ENCODE measurements around the gene MRPL2.
A peak's percentile ranks its signal among the peaks of the same experiment; 100 is the strongest.

Gene MRPL2

DNA sequence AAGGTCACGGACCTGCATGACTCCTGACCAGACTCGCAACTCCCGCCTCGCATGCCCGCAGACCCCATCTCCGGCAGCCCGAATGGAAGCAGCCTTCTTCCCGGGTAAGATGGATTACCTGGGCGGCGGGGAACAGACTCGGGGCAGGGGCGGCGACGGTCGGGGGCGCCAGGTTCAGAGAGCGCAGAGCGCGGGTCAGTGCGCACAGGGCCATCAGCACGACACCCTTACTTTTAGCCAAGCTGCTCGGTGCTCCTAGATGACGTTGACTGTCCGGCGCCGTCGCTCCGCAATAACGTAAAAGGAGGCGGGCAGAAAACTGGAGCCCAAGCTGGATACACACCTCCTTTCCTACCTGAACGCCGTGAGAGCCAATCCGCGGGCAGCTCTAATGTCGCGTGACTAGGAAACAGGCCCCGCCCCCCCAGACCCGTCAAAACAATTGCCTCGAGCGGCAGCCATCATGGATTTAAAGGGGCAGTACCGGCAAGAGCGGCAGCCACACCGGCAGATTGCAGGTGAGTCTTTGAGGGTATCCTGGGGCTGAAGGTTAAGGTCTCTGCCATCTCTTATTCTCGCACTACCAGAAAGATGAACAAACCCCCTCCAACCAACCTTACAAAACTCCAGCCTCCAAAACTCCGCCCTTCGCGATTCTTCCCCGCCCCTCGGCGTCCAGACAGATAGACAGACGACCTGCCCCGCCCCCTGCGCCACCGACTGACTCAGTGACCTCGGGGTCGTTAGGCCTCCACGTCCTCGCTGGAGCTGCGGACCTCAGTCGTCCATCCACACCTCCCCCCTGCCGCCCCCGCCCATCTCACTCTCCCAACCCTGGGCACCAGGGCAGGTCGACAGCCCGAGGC lies at the start of gene MRPL2, which contains the start of gene KLC4:
Gene MRPL2 (minus strand): TSS at position 267 of the 866 bp plus-strand sequence. CDS start 53 bp downstream, at position 214.
Gene KLC4 (plus strand): TSS at position 464 of the 866 bp plus-strand sequence. CDS start 1,705 bp downstream, outside the sequence.
- DNase-seq (ENCODE audit: extremely low read depth in 1 of 2, low read depth in 1 of 2), result peak; percentile 93 to 95

DNA sequence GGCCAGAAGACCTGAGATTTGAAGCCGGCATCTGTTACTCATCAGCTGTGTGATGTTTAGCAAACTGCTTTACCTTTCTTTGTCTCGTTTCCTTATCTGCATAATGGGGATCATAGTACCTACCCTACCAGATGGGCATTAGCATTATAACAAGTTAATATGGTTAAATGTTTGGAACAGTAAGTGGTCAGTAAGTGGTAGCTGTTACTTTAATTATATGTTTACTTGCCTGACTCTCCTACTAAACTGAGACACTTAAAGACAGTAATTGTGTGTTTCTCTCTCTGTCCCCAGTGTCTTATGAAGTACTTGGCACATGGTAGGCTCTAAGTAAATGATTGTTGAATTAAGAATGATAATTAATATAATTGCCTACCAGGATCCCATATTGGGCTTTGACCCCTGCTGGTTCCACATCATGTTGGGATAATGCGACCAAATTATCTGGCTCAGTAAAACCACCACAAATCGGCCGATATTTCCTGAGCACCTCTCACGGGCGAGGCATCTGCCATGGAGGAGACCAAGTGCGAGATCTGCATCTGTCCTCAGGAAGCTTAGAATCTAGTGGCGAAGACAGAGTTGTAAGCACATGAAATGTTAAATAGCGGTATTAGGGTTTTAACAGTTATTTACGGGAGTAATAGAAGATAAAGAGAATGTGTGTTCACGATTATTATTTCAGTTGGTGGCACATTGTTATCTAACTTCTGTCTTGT lies 48.3 kb upstream of the MRPL2 start:
- no peak for DNase-seq (ENCODE audit: extremely low read depth in 1 of 2, low read depth in 1 of 2)

DNA sequence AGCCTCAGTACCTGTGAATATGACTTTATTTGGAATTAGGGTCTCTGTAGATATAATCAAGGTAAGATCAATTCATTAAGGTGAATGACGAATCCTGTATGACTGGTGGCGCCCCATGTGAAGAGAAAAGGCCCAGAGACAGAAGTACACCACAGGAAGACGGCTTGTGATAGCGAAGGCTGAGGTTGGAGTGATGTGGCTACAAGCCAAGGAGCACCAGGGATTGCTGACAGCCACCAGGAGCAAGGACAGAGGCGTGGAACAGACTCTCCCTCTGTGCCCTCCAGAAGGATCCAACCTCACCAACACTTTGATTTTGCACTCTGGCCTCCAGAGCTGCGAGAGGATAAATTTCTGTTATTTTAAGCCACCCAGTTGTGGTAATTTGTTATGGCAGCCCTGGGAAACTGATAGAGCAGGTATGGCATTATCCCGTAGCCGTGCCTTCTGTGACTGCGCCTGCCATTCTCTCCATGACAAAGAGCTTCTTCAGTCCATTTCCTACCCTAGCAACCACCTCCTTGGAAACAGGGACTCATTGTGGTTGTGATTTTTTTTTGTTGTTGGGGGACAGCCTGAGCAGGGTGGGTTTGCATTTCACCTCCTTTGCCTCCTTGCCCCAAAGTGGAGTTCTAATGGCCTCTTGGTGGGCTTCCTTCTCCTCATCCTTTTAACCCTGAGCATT lies 46.4 kb upstream of the MRPL2 start:
- no peak for DNase-seq (ENCODE audit: extremely low read depth in 1 of 2, low read depth in 1 of 2)

DNA sequence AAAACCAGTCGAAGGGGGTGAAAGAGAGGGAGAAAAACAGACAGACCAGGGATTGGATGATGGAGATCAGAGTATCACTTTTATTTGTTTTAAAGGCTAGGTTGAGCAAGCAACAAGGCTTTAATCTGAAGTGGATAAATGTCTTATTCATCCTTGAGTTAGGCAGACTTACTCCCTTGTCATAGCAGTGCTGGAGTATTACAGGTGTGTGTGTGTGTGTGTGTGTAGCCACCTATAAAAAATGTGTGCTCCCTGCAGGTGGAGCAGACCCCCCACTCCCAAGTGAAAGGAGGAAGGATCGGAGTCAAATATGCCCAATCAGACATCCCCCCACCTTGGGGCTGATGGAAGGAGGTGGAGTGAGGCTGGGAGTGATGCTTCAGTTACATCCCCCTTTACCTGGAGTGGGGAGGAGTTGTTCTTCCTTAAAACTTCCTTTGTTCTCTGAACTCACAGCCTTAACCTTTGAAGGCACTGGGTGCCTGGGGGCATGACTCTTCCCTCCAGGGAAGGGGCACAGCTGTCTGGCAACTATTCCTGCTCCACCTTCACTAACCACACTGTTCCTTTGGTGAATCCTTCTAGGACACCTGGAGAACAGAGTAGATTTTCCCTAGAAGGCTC lies 44.1 kb upstream of the MRPL2 start:
- no peak for DNase-seq (ENCODE audit: extremely low read depth in 1 of 2, low read depth in 1 of 2)

DNA sequence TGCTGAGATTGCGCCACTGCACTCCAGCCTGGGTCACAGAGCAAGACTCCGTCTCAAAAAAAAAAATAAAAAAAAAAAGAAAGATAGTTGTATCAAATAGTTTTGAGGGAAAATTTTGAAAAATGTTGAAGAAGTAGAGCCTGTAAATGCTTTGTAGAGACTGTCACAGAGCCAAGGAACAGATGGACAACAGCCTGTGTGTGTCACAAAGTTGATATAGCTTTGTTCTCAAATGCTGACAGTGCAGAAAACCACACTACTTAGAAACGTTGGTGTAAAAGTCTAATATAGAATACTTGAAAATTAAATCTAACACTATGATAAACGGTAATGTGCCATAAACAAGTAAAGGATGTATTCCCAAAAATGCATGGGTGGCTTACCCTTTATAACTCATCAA lies 42.3 kb upstream of the MRPL2 start:
- DNase-seq (ENCODE audit: extremely low read depth in 1 of 2, low read depth in 1 of 2), result no peak

DNA sequence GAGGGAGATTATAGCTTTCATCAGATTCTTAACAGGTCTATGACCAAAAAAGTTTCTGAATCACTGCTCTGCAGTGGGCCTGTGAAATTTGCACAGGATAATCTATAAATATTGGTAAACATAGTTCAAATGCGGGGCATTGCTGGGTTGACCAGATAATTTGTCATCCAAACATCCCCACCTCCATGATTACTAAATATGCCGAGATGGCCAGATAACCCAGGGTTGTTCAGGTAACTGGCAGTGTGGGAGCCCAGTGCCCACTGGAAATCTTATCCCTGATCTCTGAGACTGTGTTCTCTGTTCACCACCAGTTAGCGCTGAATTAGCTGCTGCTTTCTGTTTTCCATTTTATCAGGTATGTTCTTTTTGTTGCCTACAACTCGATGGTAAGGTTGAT lies 38.3 kb upstream of the MRPL2 start:
- DNase-seq (ENCODE audit: extremely low read depth in 1 of 2, low read depth in 1 of 2), result no peak

DNA sequence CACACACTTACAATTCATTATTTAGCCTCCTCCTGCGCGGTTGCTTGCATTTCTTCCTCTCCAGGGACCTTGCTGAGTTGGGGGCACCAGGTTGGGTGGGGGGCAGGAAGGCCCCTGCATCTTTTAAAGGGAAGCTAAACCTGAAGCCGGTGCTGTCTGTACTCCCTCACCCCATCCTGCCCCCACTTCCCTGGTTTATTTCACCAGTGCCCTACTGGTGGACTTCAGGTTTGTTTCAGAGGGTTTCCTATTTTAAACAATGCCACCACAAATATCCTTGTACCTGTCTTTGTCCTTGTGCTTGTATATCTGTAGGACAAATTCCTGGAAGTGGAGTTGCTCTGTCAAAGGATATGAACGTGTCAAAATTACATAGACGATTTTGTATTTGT lies 37.9 kb upstream of the MRPL2 start:
- no peak for DNase-seq (ENCODE audit: extremely low read depth in 1 of 2, low read depth in 1 of 2)

DNA sequence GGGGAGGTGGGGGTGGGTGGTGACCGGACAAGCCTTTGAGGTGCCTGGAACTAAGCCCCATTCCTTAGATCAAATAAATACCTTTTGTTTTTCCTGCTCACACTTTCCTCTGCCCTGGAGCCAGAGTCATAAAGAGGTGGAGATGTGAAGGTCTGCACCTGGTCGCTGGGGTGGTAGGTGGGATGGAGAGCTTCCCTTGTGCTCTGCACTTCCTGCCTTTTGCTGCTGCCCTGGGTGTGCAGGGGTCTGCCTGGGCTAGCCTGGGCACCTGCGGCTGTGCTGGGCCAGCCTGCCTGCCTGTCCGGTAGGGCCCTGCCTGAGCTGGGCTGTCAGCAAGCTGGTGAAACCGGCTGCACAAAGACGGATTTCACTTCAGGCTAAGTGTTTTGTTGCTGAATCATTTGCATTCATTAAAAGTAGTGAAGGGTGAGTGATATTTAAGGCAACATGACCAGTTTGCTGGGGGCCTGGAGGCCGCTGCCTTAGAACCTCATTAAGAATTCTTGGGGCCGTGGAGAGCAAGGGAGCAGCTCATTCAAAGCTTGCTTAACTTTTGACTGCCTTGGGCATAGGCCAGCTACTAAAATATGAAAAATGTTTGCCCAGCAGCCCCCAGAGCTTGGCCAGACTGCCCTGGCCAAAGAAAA lies 37.3 kb upstream of the MRPL2 start:
- DNase-seq (ENCODE audit: extremely low read depth in 1 of 2, low read depth in 1 of 2), result no peak

DNA sequence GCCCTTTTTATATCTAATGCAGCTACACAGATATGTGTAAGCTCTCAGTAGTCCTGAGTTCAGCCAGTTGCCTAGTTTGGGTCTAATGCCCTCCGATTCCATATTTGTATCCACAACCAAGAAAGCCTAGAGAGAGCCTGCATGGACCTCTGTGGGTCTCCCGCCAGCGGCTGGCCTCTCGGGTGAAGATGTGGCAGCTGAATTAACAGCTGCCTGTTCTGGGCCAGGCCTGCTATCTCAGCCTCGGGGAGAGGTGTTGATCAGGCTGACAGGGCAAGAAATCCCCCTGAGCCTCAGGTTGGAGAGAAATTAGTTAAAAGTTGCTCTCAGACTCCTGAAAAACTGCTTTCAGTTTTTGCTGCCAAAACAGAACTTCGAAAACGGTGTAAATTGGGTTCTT lies 36.7 kb upstream of the MRPL2 start:
- DNase-seq (ENCODE audit: extremely low read depth in 1 of 2, low read depth in 1 of 2), result no peak

DNA sequence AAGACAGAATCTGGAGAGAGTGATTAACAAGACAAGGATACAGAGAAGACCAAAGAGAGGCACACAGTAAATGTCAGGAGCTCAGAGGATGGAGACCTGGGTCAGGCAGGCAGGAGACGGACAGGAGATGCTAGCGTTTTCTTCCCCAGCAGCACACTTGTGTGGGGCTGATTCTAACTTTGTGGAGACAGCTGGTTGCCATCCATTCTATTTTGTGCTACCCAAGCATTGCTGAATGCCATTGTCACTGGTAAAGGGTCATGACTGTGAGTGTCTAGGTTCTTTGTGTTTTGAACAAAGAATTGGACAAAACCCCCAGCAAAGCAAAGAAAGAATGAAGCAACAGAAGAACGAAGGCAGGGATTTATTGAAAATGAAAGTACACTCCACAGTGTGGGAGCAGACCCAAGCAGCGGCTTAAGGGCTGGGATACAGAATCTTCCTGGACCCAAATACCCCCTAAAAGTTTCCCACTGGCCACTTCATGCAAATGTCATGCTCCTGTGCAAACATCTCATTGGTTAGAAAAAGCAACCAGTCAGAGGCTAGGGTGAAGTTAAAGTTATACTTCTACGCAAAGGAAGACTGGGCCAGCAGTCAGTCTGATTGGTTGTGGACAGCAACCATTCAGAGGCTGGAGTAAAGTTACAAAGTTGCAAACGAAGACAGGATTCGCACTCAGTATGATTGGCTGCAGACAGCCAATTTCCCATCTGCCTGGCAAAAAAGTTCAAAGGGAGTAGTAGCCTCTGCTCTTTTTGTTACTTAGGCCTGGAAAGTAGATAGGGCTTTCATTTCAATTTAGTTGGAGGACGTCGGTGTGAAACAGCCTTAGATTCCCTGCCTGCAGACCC lies 34.4 kb upstream of the MRPL2 start:
- DNase-seq (ENCODE audit: extremely low read depth in 1 of 2, low read depth in 1 of 2), result no peak

DNA sequence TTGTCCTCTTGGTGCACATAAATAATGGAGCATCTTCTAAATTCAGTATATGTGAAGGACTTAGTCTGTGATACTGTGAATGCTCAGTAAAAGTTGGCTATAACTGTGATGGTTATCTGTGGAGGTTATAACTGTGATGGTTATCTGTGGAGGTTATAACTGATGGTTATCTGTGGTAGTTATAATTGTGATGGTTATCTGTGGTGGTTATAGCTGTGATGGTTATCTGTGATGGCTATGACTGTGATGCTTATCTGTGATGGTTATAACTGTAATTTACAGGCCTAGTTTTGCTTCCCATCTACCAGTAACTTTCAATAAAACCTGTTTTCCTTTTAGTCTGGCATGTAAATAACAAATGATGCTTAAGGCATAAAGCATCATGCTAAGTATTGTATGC lies 33.4 kb upstream of the MRPL2 start:
- DNase-seq (ENCODE audit: extremely low read depth in 1 of 2, low read depth in 1 of 2), result no peak

DNA sequence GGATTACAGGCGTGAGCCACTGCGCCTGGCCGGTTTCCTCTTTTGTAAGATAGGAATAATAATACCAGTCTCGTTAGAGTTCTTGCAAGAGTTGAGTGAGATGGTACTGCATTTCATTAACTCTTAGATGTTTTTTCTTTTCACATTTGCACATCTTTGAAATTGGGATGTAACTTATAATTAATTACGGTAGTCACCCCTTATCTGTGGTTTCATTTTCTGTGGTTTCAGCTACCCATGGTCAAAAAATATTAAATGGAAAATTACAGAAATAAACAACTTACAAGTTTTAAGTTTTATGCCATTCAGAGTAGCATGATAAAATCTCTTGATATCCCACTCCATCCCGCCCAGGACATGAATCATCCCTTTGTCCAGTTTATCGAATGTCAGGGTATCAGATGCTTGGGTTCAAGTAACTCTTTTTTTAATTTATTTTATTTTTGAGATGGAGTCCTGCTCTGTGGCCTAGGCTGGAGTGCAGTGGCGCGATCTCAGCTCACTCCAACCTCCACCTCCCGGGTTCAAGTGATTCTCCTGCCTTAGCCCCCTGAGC lies 32.3 kb upstream of the MRPL2 start:
- no peak for DNase-seq (ENCODE audit: extremely low read depth in 1 of 2, low read depth in 1 of 2)

DNA sequence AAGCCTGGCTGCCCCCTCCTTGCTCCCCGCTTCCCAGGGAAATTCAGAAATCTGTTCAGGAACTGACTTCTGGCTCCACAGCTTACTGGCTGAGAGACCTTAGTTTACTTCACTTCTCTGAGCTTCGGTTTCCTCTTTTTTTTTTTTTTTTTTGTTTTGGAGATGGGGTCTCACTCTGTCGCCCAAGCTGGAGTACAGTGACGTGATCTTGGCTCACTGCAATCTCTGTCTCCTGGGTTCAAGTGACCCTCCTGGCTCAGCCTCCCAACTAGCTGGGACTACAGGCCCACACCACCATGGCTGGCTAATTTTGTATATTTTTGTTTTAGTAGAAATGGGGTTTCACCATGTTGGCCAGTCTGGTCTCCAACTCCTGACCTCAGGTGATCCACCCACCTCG lies 31.8 kb upstream of the MRPL2 start:
- no peak for DNase-seq (ENCODE audit: extremely low read depth in 1 of 2, low read depth in 1 of 2)

DNA sequence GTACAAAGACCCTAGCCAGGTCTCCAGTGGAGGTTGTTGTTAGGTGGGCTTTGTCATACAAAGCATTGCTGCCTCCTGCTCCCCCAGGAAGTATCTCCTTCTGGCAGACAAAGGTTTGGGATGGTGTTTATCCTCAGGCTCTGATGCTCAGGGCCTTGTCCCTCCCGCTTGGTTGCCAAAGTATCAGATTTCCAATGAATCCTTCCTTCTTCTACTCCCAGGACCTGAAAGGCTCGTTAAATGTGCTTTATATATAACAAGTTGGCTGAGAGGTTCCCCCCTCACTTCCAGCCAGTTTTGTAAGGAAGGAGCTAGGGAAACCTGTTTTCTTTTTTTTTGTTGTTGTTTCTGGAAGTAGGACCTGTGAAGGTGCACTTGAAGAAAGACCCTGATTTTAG lies 31.3 kb upstream of the MRPL2 start:
- DNase-seq (ENCODE audit: extremely low read depth in 1 of 2, low read depth in 1 of 2), result no peak

DNA sequence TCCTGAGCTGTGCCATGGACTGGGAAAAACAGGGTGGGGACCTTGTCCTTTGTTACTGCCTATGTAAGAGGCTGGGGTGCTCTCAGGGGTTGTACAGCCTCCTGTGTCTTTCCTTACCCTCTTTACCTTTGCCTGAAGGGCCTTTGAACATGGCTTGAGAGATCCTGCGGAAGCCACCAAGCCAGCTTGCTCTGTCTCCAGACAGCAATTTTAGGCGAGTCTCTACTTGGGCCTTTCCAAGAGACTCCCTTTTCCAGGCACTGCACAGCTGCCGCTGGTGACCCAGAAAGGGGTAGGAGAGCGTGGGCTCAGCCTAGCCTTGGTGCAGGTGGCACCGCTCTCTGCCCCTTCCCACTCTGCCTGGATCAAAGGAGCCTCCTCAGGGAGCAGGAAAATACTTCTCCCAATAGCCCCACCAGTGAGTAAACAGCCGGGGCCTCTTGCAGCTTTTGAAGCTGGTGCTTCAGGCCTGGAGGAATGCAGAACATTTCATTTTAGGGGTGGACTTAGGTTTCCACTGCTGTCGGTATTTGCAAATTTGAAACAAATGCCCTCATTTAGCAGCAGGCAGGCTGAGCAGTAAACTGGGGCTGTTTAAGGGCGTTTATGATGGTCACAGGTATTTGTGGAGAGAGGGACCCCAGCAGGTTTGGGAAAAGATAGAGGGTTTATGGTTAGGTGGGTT lies 30.8 kb upstream of the MRPL2 start:
- no peak for DNase-seq (ENCODE audit: extremely low read depth in 1 of 2, low read depth in 1 of 2)

DNA sequence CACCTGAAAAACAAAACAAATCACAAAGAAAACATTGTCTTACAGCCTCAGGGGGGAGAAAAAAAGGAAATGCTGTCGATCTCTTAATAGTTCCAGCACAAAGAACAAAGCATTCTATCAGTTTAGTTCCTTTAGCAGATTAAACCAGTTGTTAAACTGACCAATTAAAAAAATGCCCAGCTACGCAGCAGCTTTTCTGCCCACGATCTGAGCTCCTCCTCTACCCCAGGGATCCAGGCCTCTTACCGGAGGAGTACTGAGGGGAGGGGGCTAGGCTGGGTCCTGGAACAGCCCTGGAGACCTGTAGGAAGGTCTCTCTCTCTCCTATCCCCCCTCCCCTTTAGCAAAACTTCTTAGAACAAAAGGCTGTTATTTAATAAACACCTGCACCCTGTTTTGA lies 30.2 kb upstream of the MRPL2 start:
- DNase-seq (ENCODE audit: extremely low read depth in 1 of 2, low read depth in 1 of 2), result no peak

DNA sequence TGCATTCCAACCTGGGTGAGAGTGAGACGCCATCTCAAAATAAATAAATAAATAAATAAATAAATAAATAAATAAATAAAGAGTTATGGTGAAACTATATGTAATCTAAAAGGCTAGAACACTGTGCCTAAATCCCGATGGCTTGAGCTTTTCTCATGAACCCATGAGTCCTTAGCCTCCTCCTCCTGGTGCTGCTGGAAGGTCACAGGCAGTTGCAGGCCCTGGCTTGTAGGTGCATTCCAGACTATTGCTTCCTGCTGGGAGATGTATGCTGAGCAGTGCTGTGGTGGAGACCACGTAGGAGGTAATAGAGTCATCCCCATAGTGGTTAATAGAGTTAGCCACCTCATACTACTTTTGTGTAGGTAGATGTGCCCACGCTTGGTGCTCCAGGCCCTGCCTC lies 29.4 kb upstream of the MRPL2 start:
- no peak for DNase-seq (ENCODE audit: extremely low read depth in 1 of 2, low read depth in 1 of 2)

DNA sequence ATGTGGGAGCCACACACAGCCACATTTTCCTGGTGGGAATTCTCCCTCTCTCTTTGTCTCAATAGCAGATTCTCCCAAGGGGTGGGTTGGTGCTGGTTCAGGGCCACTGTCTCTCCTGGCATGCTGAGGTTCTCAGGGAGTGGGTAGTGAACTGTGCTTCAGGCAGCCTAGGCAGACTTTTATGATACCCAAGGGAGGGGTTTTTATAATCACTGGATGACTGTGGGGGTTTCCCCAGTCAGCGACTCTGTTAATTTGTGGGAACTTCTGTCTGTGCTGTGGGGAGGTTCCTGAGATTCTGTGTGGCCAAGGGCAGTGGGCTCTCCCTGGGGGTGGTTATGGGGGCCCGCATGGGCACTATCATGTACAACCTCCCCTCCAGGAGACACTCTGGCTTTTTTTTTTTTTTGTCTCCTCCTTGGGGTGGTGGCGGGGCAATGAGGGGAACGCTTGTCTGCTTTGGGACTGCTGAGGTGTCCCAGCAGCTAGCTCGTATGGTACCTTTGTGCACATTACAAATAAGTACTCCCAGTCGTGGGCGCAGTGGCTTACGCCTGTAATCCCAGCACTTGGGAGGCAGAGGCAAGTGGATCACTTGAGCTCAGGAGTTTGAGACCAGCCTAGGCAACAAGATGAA lies 26.9 kb upstream of the MRPL2 start:
- DNase-seq (ENCODE audit: extremely low read depth in 1 of 2, low read depth in 1 of 2), result no peak
